ENCODE results near the gene NLGN3.

NLGN3 gene

DNA sequence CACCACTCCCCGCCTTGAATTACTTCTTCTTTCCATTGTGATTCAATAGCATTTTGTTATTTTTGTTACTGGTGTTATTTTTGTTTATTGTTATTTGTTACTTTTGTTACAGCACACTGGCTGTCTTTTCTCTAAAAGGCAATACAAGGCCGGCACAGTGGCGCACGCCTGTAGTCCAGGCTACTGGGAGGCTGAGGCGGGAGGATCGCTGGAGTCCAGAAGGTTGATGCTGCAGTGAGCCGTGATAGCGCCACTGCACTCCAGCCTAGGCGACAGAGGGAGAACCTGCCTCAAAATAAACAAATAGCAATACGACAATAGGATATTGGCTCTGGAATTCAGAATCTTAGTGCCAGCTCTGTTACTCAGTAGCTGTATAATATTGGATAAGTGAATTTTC, 27.3 kb upstream of the NLGN3 start:
- Histone ChIP-seq H3K4me3 (ENCODE audit: control insufficient read depth in 1 of 7, extremely low read depth in 1 of 7, insufficient read depth in 4 of 7, low read depth in 2 of 7, low read length in 6 of 7) (peak overlapping the region in 1 of 7 experiments; percentile 85), H3K36me3 (ENCODE audit: control insufficient read depth in 4 of 4, insufficient read depth in 4 of 4, low read length in 3 of 4) (peaks cover 9 to 21% (median 16%) of the 10 kb centered on the region in 4 experiments), H3K27ac (ENCODE audit: insufficient read depth in 1 of 2, low read depth in 1 of 2, low read length in 2 of 2, poor library complexity in 1 of 2, severe bottlenecking in 2 of 2) (no peak overlapping the region), H3K27me3 (replicated peaks in 2 of 5; ENCODE audit: control insufficient read depth in 4 of 5, insufficient read depth in 5 of 5, low read length in 4 of 5) (no peaks in the 10 kb centered on the region), H3K9me3 (ENCODE audit: control extremely low read depth in 1 of 5, control insufficient read depth in 4 of 5, insufficient read depth in 2 of 5, low read depth in 1 of 5, low read length in 4 of 5) (no peaks in the 10 kb centered on the region), H3K4me1 (ENCODE audit: control extremely low read depth in 1 of 4, control insufficient read depth in 4 of 4, insufficient read depth in 4 of 4, low read length in 3 of 4) (peaks cover 13 to 26% (median 15%) of the 10 kb centered on the region in 4 experiments)
- CTCF ChIA-PET, result interaction anchor here (0.6 to 6.1 kb wide), 5 partner anchors 9 to 20 kb away, joined by 3 to 72 read pairs (median 3); no protein-coding TSS in a partner anchor
- POLR2A ChIA-PET, result interaction anchor here (1.8 to 2.7 kb wide), 2 partner anchors 16 to 21 kb away, joined by 7 to 14 read pairs; partner anchors contain the start of gene FOXO4
- DNase-seq, result no peak
- WGBS (ENCODE audit: insufficient coverage), result 85% methylated on average over 8 of the region's 10 CpGs

DNA sequence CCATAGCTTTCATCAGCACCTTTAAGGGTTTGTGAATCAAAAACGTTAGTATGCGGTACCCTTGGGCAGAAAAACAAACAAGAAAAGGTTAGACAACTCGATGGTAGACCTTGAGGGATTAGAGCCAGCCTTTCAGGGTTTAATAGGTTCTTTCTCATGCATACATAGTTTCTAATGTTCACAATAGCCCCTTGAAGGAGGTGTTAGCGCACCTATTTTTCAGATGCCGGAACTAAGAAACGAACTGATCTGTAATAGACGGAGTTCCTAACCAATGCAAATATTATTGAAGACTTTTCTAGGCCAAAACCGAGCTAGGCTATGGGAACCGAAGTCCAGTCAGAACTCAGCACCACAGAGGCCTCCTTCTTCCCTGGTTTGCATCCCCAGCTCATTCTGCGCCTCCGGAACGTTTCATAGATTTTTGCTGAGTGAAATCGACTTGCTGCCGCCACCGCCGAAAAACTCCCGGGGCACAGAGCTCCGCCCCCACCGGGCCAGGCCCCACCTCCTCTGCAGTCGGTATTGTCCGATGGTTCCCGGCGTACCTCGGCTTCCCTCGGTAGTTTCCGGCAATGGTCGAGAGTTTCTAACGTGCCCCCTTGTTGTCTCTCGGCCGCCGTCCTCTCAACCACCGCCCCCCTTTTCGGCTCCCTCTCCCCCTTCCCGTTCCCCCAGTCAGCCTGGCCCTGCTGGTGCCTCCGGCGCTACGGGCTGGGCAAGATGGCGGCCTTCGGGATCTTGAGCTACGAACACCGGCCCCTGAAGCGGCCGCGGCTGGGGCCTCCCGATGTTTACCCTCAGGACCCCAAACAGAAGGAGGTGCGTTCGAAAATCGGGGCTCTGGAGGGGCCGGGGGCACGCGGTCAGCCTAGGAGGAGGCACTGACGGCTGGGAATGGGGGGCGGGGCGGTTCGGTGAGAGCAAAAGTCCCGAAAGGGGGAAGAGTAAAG, 26.3 kb upstream of the NLGN3 start, which contains the start of gene MED12:
Gene MED12 (plus strand): TSS at position 565 of the 953 bp plus-strand sequence. CDS start 159 bp downstream, at position 724.
- no peaks in the 10 kb centered on the region for H3K9me3 ChIP-seq (ENCODE audit: control extremely low read depth in 1 of 5, control insufficient read depth in 4 of 5, insufficient read depth in 2 of 5, low read depth in 1 of 5, low read length in 4 of 5)
- 27% methylated on average over 44 of the region's 56 CpGs for WGBS (ENCODE audit: insufficient coverage)
- POLR2A ChIA-PET, result interaction anchor here (0.7 to 2.7 kb wide), 7 partner anchors 8 to 150 kb away, joined by 3 to 14 read pairs (median 5); partner anchors contain the start of genes CXorf65 and FOXO4
- H3K27me3 ChIP-seq (replicated peaks in 2 of 5; ENCODE audit: control insufficient read depth in 4 of 5, insufficient read depth in 5 of 5, low read length in 4 of 5), result no peaks in the 10 kb centered on the region
- peak within 1 kb of the TSS; percentile 68 to 88 for H3K27ac ChIP-seq (ENCODE audit: insufficient read depth in 1 of 2, low read depth in 1 of 2, low read length in 2 of 2, poor library complexity in 1 of 2, severe bottlenecking in 2 of 2)
- DNase-seq, result peak; percentile 85 to 93 (median 93)
- H3K4me1 ChIP-seq (ENCODE audit: control extremely low read depth in 1 of 4, control insufficient read depth in 4 of 4, insufficient read depth in 4 of 4, low read length in 3 of 4), result peaks cover 7 to 18% (median 12%) of the 10 kb centered on the region in 4 experiments
- CTCF ChIA-PET, result interaction anchor here (1.0 to 6.1 kb wide), 8 partner anchors 8 to 21 kb away, joined by 3 to 72 read pairs (median 4); partner anchors contain the start of gene CXorf65
- H3K4me3 ChIP-seq (ENCODE audit: control insufficient read depth in 1 of 7, extremely low read depth in 1 of 7, insufficient read depth in 4 of 7, low read depth in 2 of 7, low read length in 6 of 7), result peak within 1 kb of the TSS; percentile 49 to 85 (median 66)
- peaks cover 13 to 31% (median 22%) of the 10 kb centered on the region in 4 experiments for H3K36me3 ChIP-seq (ENCODE audit: control insufficient read depth in 4 of 4, insufficient read depth in 4 of 4, low read length in 3 of 4)

DNA sequence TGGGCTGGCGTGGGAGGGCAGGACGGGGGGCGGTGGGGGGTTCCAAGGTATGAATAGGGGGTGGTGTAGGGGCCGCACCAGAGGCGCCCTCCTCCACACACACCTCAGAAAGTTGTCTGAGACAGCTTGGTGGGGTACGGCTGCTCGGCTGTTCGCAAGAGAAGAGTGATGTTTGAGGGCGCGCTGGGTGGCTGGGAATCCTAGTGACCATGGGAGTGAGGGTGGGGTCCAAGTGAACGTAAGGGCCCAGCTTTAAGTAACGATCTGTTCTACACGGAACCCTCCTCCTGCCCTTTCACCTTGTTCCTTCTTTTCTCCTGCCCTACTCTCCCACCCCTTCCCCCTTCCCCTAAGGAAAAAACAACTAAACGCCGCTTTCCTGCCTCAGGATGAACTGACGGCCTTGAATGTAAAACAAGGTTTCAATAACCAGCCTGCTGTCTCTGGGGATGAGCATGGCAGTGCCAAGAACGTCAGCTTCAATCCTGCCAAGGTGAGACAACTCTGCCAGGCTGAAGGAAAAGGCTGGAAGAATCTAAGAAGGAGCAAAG, 25.6 kb upstream of the NLGN3 start:
- H3K4me3 ChIP-seq (ENCODE audit: control insufficient read depth in 1 of 7, extremely low read depth in 1 of 7, insufficient read depth in 4 of 7, low read depth in 2 of 7, low read length in 6 of 7), result peak overlapping the region in 6 of 7 experiments; percentile 64 to 85 (median 70)
- POLR2A ChIA-PET, result interaction anchor here (0.7 to 2.7 kb wide), 6 partner anchors 9 to 151 kb away, joined by 3 to 14 read pairs (median 6); partner anchors contain the start of gene FOXO4
- no peak for DNase-seq
- peaks cover 7 to 16% (median 12%) of the 10 kb centered on the region in 4 experiments for H3K4me1 ChIP-seq (ENCODE audit: control extremely low read depth in 1 of 4, control insufficient read depth in 4 of 4, insufficient read depth in 4 of 4, low read length in 3 of 4)
- CTCF ChIA-PET, result interaction anchor here (1.0 to 6.1 kb wide), 5 partner anchors 9 to 20 kb away, joined by 3 to 72 read pairs (median 5); partner anchors contain the start of gene CXorf65
- WGBS (ENCODE audit: insufficient coverage), result 47% methylated on average over 9 of the region's 17 CpGs
- peaks cover 15 to 37% (median 27%) of the 10 kb centered on the region in 4 experiments for H3K36me3 ChIP-seq (ENCODE audit: control insufficient read depth in 4 of 4, insufficient read depth in 4 of 4, low read length in 3 of 4)
- H3K27me3 ChIP-seq (replicated peaks in 2 of 5; ENCODE audit: control insufficient read depth in 4 of 5, insufficient read depth in 5 of 5, low read length in 4 of 5), result no peaks in the 10 kb centered on the region
- peak overlapping the region; percentile 68 to 88 for H3K27ac ChIP-seq (ENCODE audit: insufficient read depth in 1 of 2, low read depth in 1 of 2, low read length in 2 of 2, poor library complexity in 1 of 2, severe bottlenecking in 2 of 2)
- H3K9me3 ChIP-seq (ENCODE audit: control extremely low read depth in 1 of 5, control insufficient read depth in 4 of 5, insufficient read depth in 2 of 5, low read depth in 1 of 5, low read length in 4 of 5), result no peaks in the 10 kb centered on the region

DNA sequence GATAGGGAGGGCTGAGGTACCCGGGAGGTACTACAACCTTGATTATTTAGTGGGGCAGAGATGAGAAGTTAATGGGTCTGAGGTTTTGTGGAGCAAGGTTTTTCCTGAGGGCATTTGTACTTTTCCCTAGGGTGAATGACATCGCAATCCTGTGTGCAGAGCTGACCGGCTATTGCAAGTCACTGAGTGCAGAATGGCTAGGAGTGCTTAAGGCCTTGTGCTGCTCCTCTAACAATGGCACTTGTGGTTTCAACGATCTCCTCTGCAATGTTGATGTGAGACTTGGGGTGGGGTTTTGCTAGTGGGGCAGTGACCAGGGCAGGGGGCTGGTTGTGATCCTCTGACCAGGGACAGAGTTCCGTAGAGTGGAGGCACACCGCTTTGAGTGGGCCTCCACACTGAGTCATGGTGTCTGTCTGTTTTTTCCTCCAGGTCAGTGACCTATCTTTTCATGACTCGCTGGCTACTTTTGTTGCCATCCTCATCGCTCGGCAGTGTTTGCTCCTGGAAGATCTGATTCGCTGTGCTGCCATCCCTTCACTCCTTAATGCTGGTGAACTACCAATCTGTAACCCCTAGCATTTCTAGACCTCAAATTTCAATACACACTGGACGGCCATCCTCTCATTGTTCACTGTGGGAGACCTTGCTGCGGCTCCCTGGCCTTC, 16.3 kb upstream of the NLGN3 start:
- peaks cover 0 to 2% (median 0%) of the 10 kb centered on the region in 4 experiments for H3K4me1 ChIP-seq (ENCODE audit: control extremely low read depth in 1 of 4, control insufficient read depth in 4 of 4, insufficient read depth in 4 of 4, low read length in 3 of 4)
- H3K4me3 ChIP-seq (ENCODE audit: control insufficient read depth in 1 of 7, extremely low read depth in 1 of 7, insufficient read depth in 4 of 7, low read depth in 2 of 7, low read length in 6 of 7), result no peak overlapping the region
- H3K9me3 ChIP-seq (ENCODE audit: control extremely low read depth in 1 of 5, control insufficient read depth in 4 of 5, insufficient read depth in 2 of 5, low read depth in 1 of 5, low read length in 4 of 5), result no peaks in the 10 kb centered on the region
- 85% methylated on average over 12 of the region's 12 CpGs for WGBS (ENCODE audit: insufficient coverage)
- peaks cover 0 to 2% (median 0%) of the 10 kb centered on the region in 5 experiments for H3K27me3 ChIP-seq (replicated peaks in 2 of 5; ENCODE audit: control insufficient read depth in 4 of 5, insufficient read depth in 5 of 5, low read length in 4 of 5)
- ChIA-PET CTCF (interaction anchor here (0.7 to 6.4 kb wide), 6 partner anchors 9 to 54 kb away, joined by 3 to 109 read pairs (median 5); partner anchors contain the start of genes CXorf65 and MED12), POLR2A (interaction anchor here (1.4 kb wide), 1 partner anchor 26 kb away, joined by 3 read pairs; no protein-coding TSS in a partner anchor)
- DNase-seq, result no peak
- peaks cover 22 to 92% (median 56%) of the 10 kb centered on the region in 4 experiments for H3K36me3 ChIP-seq (ENCODE audit: control insufficient read depth in 4 of 4, insufficient read depth in 4 of 4, low read length in 3 of 4)
- no peak overlapping the region for H3K27ac ChIP-seq (ENCODE audit: insufficient read depth in 1 of 2, low read depth in 1 of 2, low read length in 2 of 2, poor library complexity in 1 of 2, severe bottlenecking in 2 of 2)

DNA sequence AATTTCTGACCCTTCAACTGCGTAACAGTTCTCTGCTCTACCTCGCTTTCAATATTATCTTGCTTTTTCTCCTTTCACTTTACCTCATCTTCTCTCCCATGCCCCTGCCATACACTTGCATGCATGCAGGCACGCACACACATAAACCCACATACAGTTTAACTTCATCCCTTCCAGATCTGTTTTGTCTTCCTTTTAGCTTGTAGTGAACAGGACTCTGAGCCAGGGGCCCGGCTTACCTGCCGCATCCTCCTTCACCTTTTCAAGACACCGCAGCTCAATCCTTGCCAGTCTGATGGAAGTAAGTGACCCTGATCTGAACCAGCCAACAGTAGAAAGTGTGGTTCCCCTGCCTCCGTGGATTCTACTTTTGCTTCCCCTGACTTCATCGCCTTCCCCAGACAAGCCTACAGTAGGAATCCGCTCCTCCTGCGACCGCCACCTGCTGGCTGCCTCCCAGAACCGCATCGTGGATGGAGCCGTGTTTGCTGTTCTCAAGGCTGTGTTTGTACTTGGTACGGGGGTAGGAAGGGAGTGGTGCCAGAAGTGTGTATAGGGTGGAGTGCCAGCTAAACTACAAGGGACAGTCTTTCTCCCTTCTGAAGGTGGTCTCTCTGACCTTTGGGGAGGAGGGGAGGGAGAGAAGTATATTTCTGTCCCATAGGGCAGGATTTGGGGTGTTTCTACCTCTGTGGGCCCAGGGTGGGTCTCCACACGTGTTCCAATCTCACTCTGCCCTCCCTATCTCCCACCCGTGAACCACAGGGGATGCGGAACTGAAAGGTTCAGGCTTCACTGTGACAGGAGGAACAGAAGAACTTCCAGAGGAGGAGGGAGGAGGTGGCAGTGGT, 15.5 kb upstream of the NLGN3 start:
- peaks cover 19 to 90% (median 54%) of the 10 kb centered on the region in 4 experiments for H3K36me3 ChIP-seq (ENCODE audit: control insufficient read depth in 4 of 4, insufficient read depth in 4 of 4, low read length in 3 of 4)
- H3K9me3 ChIP-seq (ENCODE audit: control extremely low read depth in 1 of 5, control insufficient read depth in 4 of 5, insufficient read depth in 2 of 5, low read depth in 1 of 5, low read length in 4 of 5), result no peaks in the 10 kb centered on the region
- H3K4me3 ChIP-seq (ENCODE audit: control insufficient read depth in 1 of 7, extremely low read depth in 1 of 7, insufficient read depth in 4 of 7, low read depth in 2 of 7, low read length in 6 of 7), result no peak overlapping the region
- DNase-seq, result peak; percentile 52 to 82 (median 73)
- H3K4me1 ChIP-seq (ENCODE audit: control extremely low read depth in 1 of 4, control insufficient read depth in 4 of 4, insufficient read depth in 4 of 4, low read length in 3 of 4), result peaks cover 0 to 2% (median 0%) of the 10 kb centered on the region in 4 experiments
- 60% methylated on average over 8 of the region's 18 CpGs for WGBS (ENCODE audit: insufficient coverage)
- ChIA-PET POLR2A (interaction anchor here (1.4 kb wide), 1 partner anchor 27 kb away, joined by 3 read pairs; no protein-coding TSS in a partner anchor), CTCF (interaction anchor here (0.7 to 6.4 kb wide), 11 partner anchors 9 to 159 kb away, joined by 3 to 109 read pairs (median 7); partner anchors contain the start of genes CXorf65, MED12 and NLGN3)
- no peak overlapping the region for H3K27ac ChIP-seq (ENCODE audit: insufficient read depth in 1 of 2, low read depth in 1 of 2, low read length in 2 of 2, poor library complexity in 1 of 2, severe bottlenecking in 2 of 2)
- H3K27me3 ChIP-seq (replicated peaks in 2 of 5; ENCODE audit: control insufficient read depth in 4 of 5, insufficient read depth in 5 of 5, low read length in 4 of 5), result peaks cover 0 to 2% (median 0%) of the 10 kb centered on the region in 5 experiments
